ENCODE data around the gene ELF1. TPM values are rescaled to one million over a fixed set of nuclear protein-coding genes. Genes with fewer than 3 reads are reported as not detected.

ELF1 gene
- polyA plus RNA-seq, 2 of the 4 experiments (the other 2 are of a cell fraction): 24.9 to 45.0 TPM

- DNase-seq (ENCODE audit: low read depth in 1 of 2, low spot score in 1 of 2) (no peak), ATAC-seq (no peak), FAIRE-seq (no peak)
- POLR2A ChIA-PET: no interaction called here
- no peaks in the 10 kb centered on the region for H3K9me3 ChIP-seq
- WGBS (ENCODE audit: missing lambda C conversion rate): 98% methylated on average over 8 of the region's 8 CpGs
- no peak overlapping the region for H3K4me3 ChIP-seq
- H3K4me2 ChIP-seq: no peak overlapping the region
- no peak for TF ChIP-seq BCL3 (IDR thresholded peaks at IDR 0.05)
- TF ChIP-seq USF2 (IDR thresholded peaks at IDR 0.05): no peak
- no peak for TF ChIP-seq CHD2 (IDR thresholded peaks at IDR 0.05; ENCODE audit: low read length, partially characterized antibody)
- no peak for TF ChIP-seq CEBPB (IDR thresholded peaks at IDR 0.05)
- TF ChIP-seq MAFK (IDR thresholded peaks at IDR 0.05; ENCODE audit: partially characterized antibody): no peak
- no peak for TF ChIP-seq HMGXB4 (CRISPR knock-in tag; IDR thresholded peaks at IDR 0.05; ENCODE audit: borderline replicate concordance)
- no peak for TF ChIP-seq ZC3H11A (IDR thresholded peaks at IDR 0.05)
- no peak for TF ChIP-seq EHMT2 (IDR thresholded peaks at IDR 0.05; ENCODE audit: low read depth)
- no peak for TF ChIP-seq POLR2A (IDR thresholded peaks at IDR 0.05; ENCODE audit: low read length)
- no peak for TF ChIP-seq RNF2 (IDR thresholded peaks at IDR 0.05; ENCODE audit: borderline replicate concordance, low read depth)
- TF ChIP-seq JUNB (IDR thresholded peaks at IDR 0.05): no peak
- no peak for TF ChIP-seq REST (IDR thresholded peaks at IDR 0.05)
- TF ChIP-seq BHLHE40 (IDR thresholded peaks at IDR 0.05; ENCODE audit: low read depth, low read length): no peak
- TF ChIP-seq TP53 (CRISPR knock-in tag; IDR thresholded peaks at IDR 0.05): no peak
- TF ChIP-seq RCOR1 (IDR thresholded peaks at IDR 0.05; ENCODE audit: low read depth, low read length): no peak
- no peak for TF ChIP-seq FOXS1 (CRISPR knock-in tag; IDR thresholded peaks at IDR 0.05)
- no peak for TF ChIP-seq HDAC2 (IDR thresholded peaks at IDR 0.05)
- no peak for TF ChIP-seq EP300 (IDR thresholded peaks at IDR 0.05)
- no peak for TF ChIP-seq RARB (CRISPR knock-in tag; IDR thresholded peaks at IDR 0.05)
- CTCF ChIA-PET: interaction anchor here (1.1 to 2.1 kb wide), 2 partner anchors 28 kb away, joined by 7 to 8 read pairs; no protein-coding TSS in a partner anchor
- no peak overlapping the region for H3K27ac ChIP-seq
- H3K4me1 ChIP-seq: peaks cover 11% of the 10 kb centered on the region; the same call in 2 of the 3 replicates
Observed at GRCh38 chr13:41026788-41027187, 7.7 kb upstream of the ELF1 start.

GRCh38 chr13:41025518-41025917 lies 6.4 kb upstream of the ELF1 start:
- Histone ChIP-seq H3K27ac (no peak overlapping the region), H3K4me3 (no peak overlapping the region), H3K4me1 (peaks cover 15% of the 10 kb centered on the region; the same call in 2 of the 3 replicates), H3K9me3 (no peaks in the 10 kb centered on the region), H3K4me2 (no peak overlapping the region)
- WGBS (ENCODE audit: missing lambda C conversion rate): 29% methylated on average over 4 of the region's 4 CpGs
- ATAC-seq (no peak), FAIRE-seq (no peak), DNase-seq (ENCODE audit: low read depth in 1 of 2, low spot score in 1 of 2) (no peak)
- ChIA-PET CTCF (interaction anchor here (2.1 kb wide), 1 partner anchor 29 kb away, joined by 8 read pairs; no protein-coding TSS in a partner anchor), POLR2A (no interaction called here)
- TF ChIP-seq HEYL (CRISPR knock-in tag; IDR thresholded peaks at IDR 0.05) (no peak), JUNB (IDR thresholded peaks at IDR 0.05) (no peak), RARB (CRISPR knock-in tag; IDR thresholded peaks at IDR 0.05) (no peak), ZC3H11A (IDR thresholded peaks at IDR 0.05) (no peak), KDM5A (IDR thresholded peaks at IDR 0.05) (no peak), MAX (IDR thresholded peaks at IDR 0.05) (no peak), TFCP2L1 (CRISPR knock-in tag; IDR thresholded peaks at IDR 0.05) (no peak), BHLHE40 (IDR thresholded peaks at IDR 0.05; ENCODE audit: low read depth, low read length) (no peak), EHMT2 (IDR thresholded peaks at IDR 0.05; ENCODE audit: low read depth) (no peak), NFE2L2 (conservative IDR thresholded peaks at IDR 0.05; ENCODE audit: low read length) (no peak), CHD2 (IDR thresholded peaks at IDR 0.05; ENCODE audit: low read length, partially characterized antibody) (no peak), FOXS1 (CRISPR knock-in tag; IDR thresholded peaks at IDR 0.05) (no peak), CTCF (IDR thresholded peaks at IDR 0.05) (no peak), FOSB (CRISPR knock-in tag; IDR thresholded peaks at IDR 0.05) (no peak), CEBPB (IDR thresholded peaks at IDR 0.05) (no peak)
